IMR-90 (cell line): ENCODE results near the gene CDKL1. TPM values are rescaled to one million over a fixed set of nuclear protein-coding genes. Genes with fewer than 3 reads are reported as not detected.
"Not testable (repeated sequence)": the region's sequence is repeated elsewhere in the genome, so short reads cannot be mapped to it uniquely, and the experiment has no call there.

Source experiments
- ATAC-seq: fragments of 200-7000 bp; cut with Tn5 transposase; 2 replicates; pipeline ENCODE4 v1.9.1; 2020; ENCODE audit warnings: low read depth, mild to moderate bottlenecking, moderate library complexity
- BruUV-seq: library from RNA; stranded (reverse); fragments of 400-500 nt; replicated peaks from 2 replicates; lab custom pipeline; 2021; lab: Mats Ljungman, UMichigan
- CTCF ChIA-PET: fragments of 300-600 bp; formaldehyde crosslinking; extraction: SDS; loops from one replicate; lab custom pipeline; 2021; ENCODE audit warnings: antibody characterized with exemption; lab: Yijun Ruan, JAX
- POLR2A ChIA-PET: fragments of 300-600 bp; sonication (Branson Sonifier 250); formaldehyde crosslinking; loops from one replicate; lab custom pipeline; 2022; ENCODE audit warnings: antibody characterized with exemption; ENCODE audit not compliant: unreplicated experiment; lab: Charles Lee
- DNase-seq: peaks from one replicate; pipeline ENCODE4 v3.0.0; 2013
- H2AFZ ChIP-seq: replicated peaks from 2 replicates; pipeline ENCODE3; 2013; ENCODE audit warnings: low read length, mild to moderate bottlenecking; ENCODE audit not compliant: poor library complexity
- H2AK5ac ChIP-seq: 2 replicates; pipeline ENCODE4 v1.6.1; 2013; ENCODE audit warnings: low read depth, low read length, inconsistent platforms
- H2AK9ac ChIP-seq: replicated peaks from 2 replicates; pipeline ENCODE3; 2013; ENCODE audit warnings: mild to moderate bottlenecking, low read depth, low read length, moderate library complexity; ENCODE audit not compliant: poor library complexity
- H2BK120ac ChIP-seq: 2 replicates; pipeline ENCODE4 v1.6.1; 2013; ENCODE audit warnings: low read depth, low read length, inconsistent platforms
- H2BK15ac ChIP-seq: 3 replicates; pipeline ENCODE4 v1.6.1; 2013; ENCODE audit warnings: low read depth, low read length, inconsistent platforms
- H2BK20ac ChIP-seq: 2 replicates; pipeline ENCODE4 v1.6.1; 2013; ENCODE audit warnings: low read depth, mild to moderate bottlenecking, inconsistent platforms, low read length, moderate library complexity
- H2BK5ac ChIP-seq: 2 replicates; pipeline ENCODE4 v1.6.1; 2013; ENCODE audit warnings: mild to moderate bottlenecking, low read depth, low read length, inconsistent platforms; ENCODE audit not compliant: poor library complexity, severe bottlenecking
- H3K14ac ChIP-seq: replicated peaks from 2 replicates; pipeline ENCODE4 v1.6.1; 2013; ENCODE audit warnings: low read depth, low read length, inconsistent platforms
- H3K18ac ChIP-seq: 2 replicates; pipeline ENCODE4 v1.6.1; 2013; ENCODE audit warnings: low read depth, low read length, control low read depth
- H3K23ac ChIP-seq: 2 replicates; pipeline ENCODE4 v1.6.1; 2013; ENCODE audit warnings: low read depth, low read length, inconsistent platforms
- H3K27ac ChIP-seq: 2 replicates; pipeline ENCODE4 v1.5.1; 2013; ENCODE audit warnings: mild to moderate bottlenecking, control low read depth, low read length; ENCODE audit not compliant: insufficient read depth
- H3K27me3 ChIP-seq: 2 replicates; pipeline ENCODE4 v1.6.1; 2013; ENCODE audit warnings: low read length; ENCODE audit not compliant: control insufficient read depth, insufficient read depth
- H3K36me3 ChIP-seq: 2 replicates; pipeline ENCODE4 v1.6.1; 2013; ENCODE audit warnings: low read length, mixed read lengths; ENCODE audit not compliant: control insufficient read depth, insufficient read depth
- H3K4ac ChIP-seq: 2 replicates; pipeline ENCODE4 v1.6.1; 2013; ENCODE audit warnings: low read depth, low read length, inconsistent platforms
- H3K4me1 ChIP-seq: 2 replicates; pipeline ENCODE4 v1.6.1; 2013; ENCODE audit warnings: low read length, mixed read lengths; ENCODE audit not compliant: control insufficient read depth, insufficient read depth
- H3K4me2 ChIP-seq: 2 replicates; pipeline ENCODE4 v1.6.1; 2013; ENCODE audit warnings: low read depth, mild to moderate bottlenecking, control low read depth, low read length, moderate library complexity
- H3K4me3 ChIP-seq: 2 replicates; pipeline ENCODE4 v1.5.1; 2013; ENCODE audit warnings: low read depth, mild to moderate bottlenecking, control low read depth, low read length, moderate library complexity; ENCODE audit not compliant: insufficient read depth
- H3K56ac ChIP-seq: 2 replicates; pipeline ENCODE4 v1.6.1; 2013; ENCODE audit warnings: low read length, inconsistent platforms; ENCODE audit not compliant: insufficient read depth; ENCODE audit errors: extremely low read depth
- H3K79me1 ChIP-seq, 2 experiments: 2 replicates each; pipeline ENCODE4 v1.6.1; 2013; ENCODE audit warnings: low read length in 2 of 2, inconsistent platforms in 1 of 2, low read depth in 1 of 2
- H3K9ac ChIP-seq: 2 replicates; pipeline ENCODE4 v1.6.1; 2013; ENCODE audit warnings: low read depth, low read length, control low read depth
- H3K9me1 ChIP-seq: 2 replicates; pipeline ENCODE4 v1.6.1; 2013; ENCODE audit warnings: low read length, inconsistent platforms; ENCODE audit not compliant: insufficient read depth
- H3K9me3 ChIP-seq: 2 replicates; pipeline ENCODE4 v1.6.1; 2013; ENCODE audit warnings: low read length; ENCODE audit not compliant: control insufficient read depth, insufficient read depth
- H4K20me1 ChIP-seq: 2 replicates; pipeline ENCODE4 v1.6.1; 2013; ENCODE audit warnings: low read length, inconsistent platforms; ENCODE audit not compliant: insufficient read depth
- H4K5ac ChIP-seq: 2 replicates; pipeline ENCODE4 v1.6.1; 2013; ENCODE audit warnings: mild to moderate bottlenecking, low read depth, low read length, control low read depth
- H4K8ac ChIP-seq, 2 experiments: 2 replicates each; pipeline ENCODE4 v1.6.1; 2013; ENCODE audit warnings: low read depth in 2 of 2, low read length in 2 of 2, control low read depth in 1 of 2, inconsistent platforms in 1 of 2
- H4K91ac ChIP-seq: 2 replicates; pipeline ENCODE4 v1.6.1; 2013; ENCODE audit warnings: low read depth, low read length, inconsistent platforms; ENCODE audit not compliant: insufficient read depth
- WGBS, 2 experiments: methylation state at CpG; one replicate each; pipeline versions ENCODE4 v1.1.5 to v1.1.7; 2013; ENCODE audit warnings: missing lambda C conversion rate in 2 of 2; ENCODE audit not compliant: insufficient read length in 1 of 2; ENCODE audit errors: extremely low coverage in 2 of 2; 5-methylcytosine and 5-hydroxymethylcytosine counted together
- dilution Hi-C: fragments of 300-500 bp; cut with HindIII; formaldehyde crosslinking; loops from one replicate; pipeline ENCODE4 v1.14.3; 2018; ENCODE audit warnings: low sequenced_read_pairs; ENCODE audit not compliant: unreplicated experiment
- in situ Hi-C: fragments of 300-500 bp; cut with MboI; formaldehyde crosslinking; loops from 3 replicates; pipeline ENCODE4 v1.14.3; 2019; ENCODE audit warnings: low sequenced_read_pairs, inconsistent platforms, mixed read lengths
- intact Hi-C: fragments of 100-400 bp; cut with micrococcal nuclease; formaldehyde crosslinking; loops from 2 replicates; pipeline ENCODE4 v1.10.0; 2022
- polyA plus RNA-seq, 3 experiments: library from polyadenylated mRNA; depleted of rRNA; stranded (reverse); fragments of >200 nt; gene quantifications; 2 replicates each; pipeline ENCODE4 v1.2.3, GENCODE V29; 2012; ENCODE audit warnings: low replicate concordance in 1 of 3
- total RNA-seq: library from RNA; depleted of rRNA; stranded (reverse); fragments of >200 nt; gene quantifications from 2 replicates; pipeline ENCODE4 v1.2.3, GENCODE V29; 2012

Gene CDKL1
- total and polyA plus RNA-seq, 2 of the 4 experiments (the other 2 are of a cell fraction): 1.9 to 3.8 TPM

DNA sequence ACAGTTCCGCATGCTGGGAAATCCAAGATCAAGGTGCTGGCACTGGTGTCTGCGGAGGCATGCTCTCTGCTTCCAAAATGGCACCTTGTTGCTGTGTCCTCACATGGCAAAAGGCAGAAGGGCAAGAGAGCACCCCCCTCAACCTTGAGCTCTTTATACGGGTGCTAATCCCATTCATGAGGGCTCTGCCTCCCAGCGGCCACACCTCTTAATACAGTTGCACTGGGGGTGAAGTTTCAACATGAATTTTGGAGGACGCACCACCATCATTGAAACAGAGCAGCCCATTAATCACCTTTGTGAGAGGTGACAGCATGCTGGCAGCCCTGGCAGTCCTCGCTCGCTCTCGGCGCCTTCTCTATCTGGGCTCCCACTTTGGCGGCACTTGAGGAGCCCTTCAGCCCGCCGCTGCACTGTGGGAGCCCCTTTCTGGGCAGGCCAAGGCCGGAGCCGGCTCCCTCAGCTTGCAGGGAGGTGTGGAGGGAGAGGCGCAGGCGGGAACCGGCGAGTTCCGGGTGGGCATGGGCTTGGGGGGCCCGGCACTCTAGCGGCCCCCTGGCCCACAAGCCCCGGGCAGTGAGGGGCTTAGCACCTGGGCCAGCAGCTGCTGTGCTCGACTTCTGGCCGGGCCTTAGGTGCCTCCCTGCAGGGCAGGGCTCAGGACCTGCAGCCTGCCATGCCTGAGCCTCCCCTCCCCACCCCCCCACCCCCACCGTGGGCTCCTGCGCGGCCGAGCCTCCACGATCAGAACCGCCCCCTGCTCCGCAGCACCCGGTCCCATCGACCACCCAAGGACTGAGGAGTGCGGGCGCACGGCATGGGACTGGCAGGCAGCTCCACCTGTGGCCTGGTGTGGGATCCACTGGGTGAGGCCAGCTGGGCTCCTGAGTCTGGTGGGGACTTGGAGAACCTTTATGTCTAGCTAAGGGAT is 34.9 kb downstream of the CDKL1 start:
- H4K5ac ChIP-seq, H2BK20ac ChIP-seq, ATAC-seq, H2AK5ac ChIP-seq, H4K91ac ChIP-seq, H2BK15ac ChIP-seq, H3K23ac ChIP-seq, H3K4me2 ChIP-seq, H3K9me3 ChIP-seq, BruUV-seq, POLR2A ChIA-PET, H3K56ac ChIP-seq, H3K79me1 ChIP-seq, H3K14ac ChIP-seq, H2AK9ac ChIP-seq, dilution Hi-C loops, CTCF ChIA-PET, H3K27me3 ChIP-seq, H2BK5ac ChIP-seq, H2BK120ac ChIP-seq, H3K18ac ChIP-seq, H2AFZ ChIP-seq, DNase-seq, intact Hi-C loops, H4K20me1 ChIP-seq, H4K8ac ChIP-seq, in situ Hi-C loops, H3K4me1 ChIP-seq, H3K9ac ChIP-seq, H3K4me3 ChIP-seq, H3K27ac ChIP-seq, H3K4ac ChIP-seq, H3K36me3 ChIP-seq: not testable (repeated sequence)
- H3K9me1 ChIP-seq: peaks cover 12% of the 10 kb centered on the region
- 96% methylated on average over 9 of the region's 36 CpGs; no CpG with 5 or more reads in 1 of the 2 experiments for WGBS, 2 experiments
